Fibroblast of skin of abdomen (primary cell): Measurements from ENCODE around the gene RHOT2.

Experiments
- DNase-seq: peaks from one replicate; pipeline ENCODE4 v3.0.0-alpha.2; 2013

RHOT2 gene

GRCh38 chr16:702341-702740, 34.4 kb downstream of the RHOT2 start:
- no peak for DNase-seq

- DNase-seq = no peak
Measured at GRCh38 chr16:703406-703805, 35.5 kb downstream of the RHOT2 start.

GRCh38 chr16:704047-704446, 36.1 kb downstream of the RHOT2 start:
- DNase-seq = no peak

GRCh38 chr16:704552-705380, 36.8 kb downstream of the RHOT2 start:
- DNase-seq = no peak

- DNase-seq = no peak
Measured at GRCh38 chr16:705431-706188, 37.7 kb downstream of the RHOT2 start, which contains the start of gene FBXL16. TSS of gene FBXL16 (minus strand) at chr16:705801. CDS start at chr16:697405, 8,396 bp downstream.

GRCh38 chr16:706189-707061, 38.5 kb downstream of the RHOT2 start:
- DNase-seq = no peak

GRCh38 chr16:707062-707538, 39.2 kb downstream of the RHOT2 start:
- DNase-seq = no peak

- DNase-seq = no peak
Measured at GRCh38 chr16:708019-708418, 40.1 kb downstream of the RHOT2 start.

GRCh38 chr16:708959-709358, 41.0 kb downstream of the RHOT2 start:
- DNase-seq = no peak

- peak; percentile 75 for DNase-seq
Measured at GRCh38 chr16:709566-710499, 41.9 kb downstream of the RHOT2 start.

GRCh38 chr16:710500-711075, 42.7 kb downstream of the RHOT2 start:
- no peak for DNase-seq

GRCh38 chr16:711084-711483, 43.2 kb downstream of the RHOT2 start:
- no peak for DNase-seq

GRCh38 chr16:711548-712320, 43.8 kb downstream of the RHOT2 start:
- DNase-seq = peak; percentile 49

- peak; percentile 89 for DNase-seq
Measured at GRCh38 chr16:712740-713250, 44.9 kb downstream of the RHOT2 start.

GRCh38 chr16:714079-714478, 46.1 kb downstream of the RHOT2 start:
- no peak for DNase-seq

GRCh38 chr16:714558-715476, 46.9 kb downstream of the RHOT2 start, which contains the start of gene METRN:
TSS of gene METRN (plus strand) at chr16:715118. CDS start at chr16:715290, 172 bp downstream.
- DNase-seq = peak; percentile 84

GRCh38 chr16:715477-716199, 47.7 kb downstream of the RHOT2 start:
- DNase-seq = no peak

- no peak for DNase-seq
Measured at GRCh38 chr16:716200-716568, 48.3 kb downstream of the RHOT2 start.
